Caki2 (cell line): ENCODE data around the gene MRPS10. TPM values are rescaled to one million over a fixed set of nuclear protein-coding genes. Genes with fewer than 3 reads are reported as not detected.
"Not testable (repeated sequence)": the region's sequence is repeated elsewhere in the genome, so short reads cannot be mapped to it uniquely, and the experiment has no call there.

Source experiments
- DNase-seq: peaks from one replicate; pipeline ENCODE4 v3.0.0-alpha.2; 2015; ENCODE audit warnings: low read depth
- in situ Hi-C: cut with HindIII; loops from 2 replicates; pipeline ENCODE4 v1.10.0; 2016; ENCODE audit warnings: low sequenced_read_pairs, low pct_unique_long_range_greater_than_20kb, mixed read lengths
- total RNA-seq: library from RNA; depleted of rRNA; stranded (reverse); fragments of >200 nt; shearing (Covaris generic); gene quantifications from 2 replicates; pipeline ENCODE4 v1.2.3, GENCODE V29; 2014; ENCODE audit warnings: low replicate concordance

The MRPS10 gene
- total RNA-seq, 1 experiment from 2014 or later: 109 TPM

GRCh38 chr6:42221546-42221945 lies 3.9 kb upstream of the MRPS10 start:
- in situ Hi-C loops: no loop called here
- no peak for DNase-seq

GRCh38 chr6:42220807-42221206 lies 3.1 kb upstream of the MRPS10 start:
- in situ Hi-C loops: no loop called here
- peak; percentile 35 for DNase-seq

GRCh38 chr6:42217157-42217518 lies 523 bp downstream of the MRPS10 start:
- no peak for DNase-seq
- in situ Hi-C loops: no loop called here

GRCh38 chr6:42216495-42216894 lies 1.2 kb downstream of the MRPS10 start:
- in situ Hi-C loops, DNase-seq: not testable (repeated sequence)

GRCh38 chr6:42212442-42212841 lies 5.2 kb downstream of the MRPS10 start:
- no peak for DNase-seq
- in situ Hi-C loops: no loop called here

GRCh38 chr6:42211726-42212125 lies 5.9 kb downstream of the MRPS10 start:
- in situ Hi-C loops: no loop called here
- no peak for DNase-seq

GRCh38 chr6:42210551-42210950 lies 7.1 kb downstream of the MRPS10 start:
- DNase-seq: peak; percentile 77
- in situ Hi-C loops: no loop called here

GRCh38 chr6:42207559-42207958 lies 10.1 kb downstream of the MRPS10 start:
- in situ Hi-C loops, DNase-seq: not testable (repeated sequence)

- no peak for DNase-seq
- in situ Hi-C loops: no loop called here
These were observed 12.8 kb downstream of the MRPS10 start for GRCh38 chr6:42204768-42205282.

- DNase-seq: no peak
- in situ Hi-C loops: no loop called here
These were observed 14.5 kb downstream of the MRPS10 start for GRCh38 chr6:42203183-42203582.

GRCh38 chr6:42202131-42202915 lies 15.3 kb downstream of the MRPS10 start:
- in situ Hi-C loops, DNase-seq: not testable (repeated sequence)

- in situ Hi-C loops: no loop called here
These were observed 16.3 kb downstream of the MRPS10 start for GRCh38 chr6:42201382-42201781.

GRCh38 chr6:42200035-42200434 lies 17.6 kb downstream of the MRPS10 start:
- DNase-seq: peak; percentile 75

More at GRCh38 chr6:42201382-42201781, 16.3 kb downstream of the MRPS10 start:
- no peak for DNase-seq

GRCh38 chr6:42199106-42199981 lies 18.3 kb downstream of the MRPS10 start:
- peak; percentile 85 for DNase-seq
- in situ Hi-C loops: no loop called here

More at GRCh38 chr6:42200035-42200434, 17.6 kb downstream of the MRPS10 start:
- in situ Hi-C loops: no loop called here

- in situ Hi-C loops: no loop called here
- no peak for DNase-seq
These were observed 19.9 kb downstream of the MRPS10 start for GRCh38 chr6:42197555-42198362.

GRCh38 chr6:42195415-42195814 lies 22.2 kb downstream of the MRPS10 start:
- in situ Hi-C loops: no loop called here
- no peak for DNase-seq

GRCh38 chr6:42194056-42194455 lies 23.6 kb downstream of the MRPS10 start:
- DNase-seq: no peak
- in situ Hi-C loops: no loop called here

GRCh38 chr6:42193491-42193894 lies 24.2 kb downstream of the MRPS10 start:
- DNase-seq: peak; percentile 76
- in situ Hi-C loops: no loop called here
